GM12892 (cell line): ENCODE measurements around the gene SHANK1.

Source experiments
- POLR2A ChIP-seq: IDR thresholded peaks from 2 replicates; pipeline ENCODE4 v1.6.1; 2011; ENCODE audit warnings: low read depth, low read length, control low read depth
- POLR2AphosphoS5 ChIP-seq: IDR thresholded peaks from 2 replicates; pipeline ENCODE4 v1.6.1; 2011; ENCODE audit warnings: low read depth, low read length, control low read depth

DNA sequence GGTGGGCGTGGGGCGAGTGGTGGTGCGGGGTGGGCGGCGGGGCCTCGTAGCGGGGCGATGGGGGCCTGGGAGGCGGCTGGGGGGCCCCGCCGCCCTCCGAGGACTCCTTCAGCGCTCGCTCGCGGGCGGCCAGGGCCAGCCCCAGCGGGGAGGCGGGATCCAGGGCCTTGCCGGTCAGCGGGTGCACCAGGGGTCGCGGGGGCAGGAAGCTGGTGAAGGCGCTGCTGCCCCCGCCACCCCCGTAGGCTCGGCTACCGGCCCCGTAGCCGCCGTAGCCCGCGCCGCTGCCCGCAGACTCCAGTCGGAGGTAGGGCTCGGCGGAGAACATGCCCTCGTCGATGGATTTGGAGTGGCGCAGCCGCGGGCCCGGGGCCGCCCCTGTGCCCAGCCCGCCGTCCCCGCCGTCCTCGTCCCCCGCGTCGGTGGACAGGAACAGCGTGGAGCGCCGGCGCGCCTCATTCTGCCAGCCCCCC lies 51.8 kb downstream of the SHANK1 start:
- TF ChIP-seq POLR2A (no peak), POLR2AphosphoS5 (no peak)
